Measurements from ENCODE around the gene RBM33. TPM values are rescaled to one million over a fixed set of nuclear protein-coding genes. Genes with fewer than 3 reads are reported as not detected.

Gene RBM33
- total RNA-seq, 1 experiment from 2014 or later, result 61.1 TPM

DNA sequence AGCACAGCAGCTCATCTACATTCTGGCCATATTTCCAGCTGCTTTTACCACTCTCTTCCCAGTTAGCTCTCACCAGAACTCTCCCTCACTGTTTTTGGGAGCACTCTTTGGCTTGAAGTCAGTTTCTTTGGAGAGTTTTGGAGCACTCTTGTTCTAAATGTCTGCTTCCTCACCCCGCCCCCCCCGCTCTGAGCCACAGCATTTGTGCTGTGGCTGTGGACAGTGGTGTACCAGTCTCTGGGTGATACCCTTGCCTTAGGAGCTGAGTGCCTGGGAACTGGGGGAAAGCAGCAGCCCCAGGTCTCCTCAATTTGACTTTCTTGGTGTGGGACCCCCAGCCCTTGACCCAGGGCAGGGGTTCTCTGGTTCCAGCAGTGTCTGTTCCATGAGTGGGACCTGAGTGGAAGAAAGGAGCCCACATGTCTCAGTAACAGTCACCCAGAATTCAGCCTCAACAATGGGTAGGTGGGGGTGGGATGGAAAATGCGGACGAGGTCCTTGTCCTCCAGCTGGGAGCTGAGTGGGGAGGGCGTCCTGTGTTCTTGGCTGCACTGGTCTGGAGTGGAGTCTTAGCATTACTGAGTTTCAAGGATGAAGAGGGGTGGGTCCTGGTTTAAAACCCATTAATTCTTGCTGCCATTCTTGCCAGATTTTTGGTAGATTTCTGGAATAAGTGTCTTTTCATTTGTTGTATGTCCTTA lies 18.0 kb downstream of the RBM33 start:
- intact Hi-C loops (cut with micrococcal nuclease; ENCODE audit: unreplicated experiment) (no loop called here), in situ Hi-C loops (cut with HindIII; ENCODE audit: low pct_unique_long_range_greater_than_20kb, low sequenced_read_pairs) (no loop called here)
- ChIA-PET POLR2A (no interaction called here), CTCF (no interaction called here)
- Histone ChIP-seq H3K4me3 (ENCODE audit: low read depth in 2 of 2, low read length in 2 of 2) (no peak overlapping the region), H3K9me3 (ENCODE audit: control insufficient read depth, insufficient read depth, low read depth, low read length) (no peaks in the 10 kb centered on the region), H3K36me3 (ENCODE audit: control insufficient read depth, insufficient read depth, low read length) (no peaks in the 10 kb centered on the region), H3K27ac (ENCODE audit: low read length) (no peak overlapping the region), H3K4me1 (ENCODE audit: control insufficient read depth, insufficient read depth, low read length) (peaks cover 15% of the 10 kb centered on the region), H3K27me3 (ENCODE audit: control insufficient read depth, insufficient read depth, low read length) (no peaks in the 10 kb centered on the region)
- ATAC-seq (no peak), DNase-seq (ENCODE audit: low read depth, low spot score) (no peak)
- BruUV-seq (replicated peaks), result no TSS peak
- TF ChIP-seq SIN3A (IDR thresholded peaks at IDR 0.05; ENCODE audit: borderline replicate concordance, insufficient read depth, low read depth, low read length) (no peak), POLR2AphosphoS5 (IDR thresholded peaks at IDR 0.05; ENCODE audit: low read depth, low read length) (no peak), TCF7L2 (IDR thresholded peaks at IDR 0.05; ENCODE audit: low read depth, low read length) (no peak)
- TF ChIP-seq, protein P1, sequence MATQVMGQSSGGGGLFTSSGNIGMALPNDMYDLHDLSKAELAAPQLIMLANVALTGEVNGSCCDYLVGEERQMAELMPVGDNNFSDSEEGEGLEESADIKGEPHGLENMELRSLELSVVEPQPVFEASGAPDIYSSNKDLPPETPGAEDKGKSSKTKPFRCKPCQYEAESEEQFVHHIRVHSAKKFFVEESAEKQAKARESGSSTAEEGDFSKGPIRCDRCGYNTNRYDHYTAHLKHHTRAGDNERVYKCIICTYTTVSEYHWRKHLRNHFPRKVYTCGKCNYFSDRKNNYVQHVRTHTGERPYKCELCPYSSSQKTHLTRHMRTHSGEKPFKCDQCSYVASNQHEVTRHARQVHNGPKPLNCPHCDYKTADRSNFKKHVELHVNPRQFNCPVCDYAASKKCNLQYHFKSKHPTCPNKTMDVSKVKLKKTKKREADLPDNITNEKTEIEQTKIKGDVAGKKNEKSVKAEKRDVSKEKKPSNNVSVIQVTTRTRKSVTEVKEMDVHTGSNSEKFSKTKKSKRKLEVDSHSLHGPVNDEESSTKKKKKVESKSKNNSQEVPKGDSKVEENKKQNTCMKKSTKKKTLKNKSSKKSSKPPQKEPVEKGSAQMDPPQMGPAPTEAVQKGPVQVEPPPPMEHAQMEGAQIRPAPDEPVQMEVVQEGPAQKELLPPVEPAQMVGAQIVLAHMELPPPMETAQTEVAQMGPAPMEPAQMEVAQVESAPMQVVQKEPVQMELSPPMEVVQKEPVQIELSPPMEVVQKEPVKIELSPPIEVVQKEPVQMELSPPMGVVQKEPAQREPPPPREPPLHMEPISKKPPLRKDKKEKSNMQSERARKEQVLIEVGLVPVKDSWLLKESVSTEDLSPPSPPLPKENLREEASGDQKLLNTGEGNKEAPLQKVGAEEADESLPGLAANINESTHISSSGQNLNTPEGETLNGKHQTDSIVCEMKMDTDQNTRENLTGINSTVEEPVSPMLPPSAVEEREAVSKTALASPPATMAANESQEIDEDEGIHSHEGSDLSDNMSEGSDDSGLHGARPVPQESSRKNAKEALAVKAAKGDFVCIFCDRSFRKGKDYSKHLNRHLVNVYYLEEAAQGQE (IDR thresholded peaks at IDR 0.05; ENCODE audit: insufficient read depth in 1 of 2, low read depth in 2 of 2, low read length in 1 of 2), result no peak
- TF ChIP-seq, protein P2, sequence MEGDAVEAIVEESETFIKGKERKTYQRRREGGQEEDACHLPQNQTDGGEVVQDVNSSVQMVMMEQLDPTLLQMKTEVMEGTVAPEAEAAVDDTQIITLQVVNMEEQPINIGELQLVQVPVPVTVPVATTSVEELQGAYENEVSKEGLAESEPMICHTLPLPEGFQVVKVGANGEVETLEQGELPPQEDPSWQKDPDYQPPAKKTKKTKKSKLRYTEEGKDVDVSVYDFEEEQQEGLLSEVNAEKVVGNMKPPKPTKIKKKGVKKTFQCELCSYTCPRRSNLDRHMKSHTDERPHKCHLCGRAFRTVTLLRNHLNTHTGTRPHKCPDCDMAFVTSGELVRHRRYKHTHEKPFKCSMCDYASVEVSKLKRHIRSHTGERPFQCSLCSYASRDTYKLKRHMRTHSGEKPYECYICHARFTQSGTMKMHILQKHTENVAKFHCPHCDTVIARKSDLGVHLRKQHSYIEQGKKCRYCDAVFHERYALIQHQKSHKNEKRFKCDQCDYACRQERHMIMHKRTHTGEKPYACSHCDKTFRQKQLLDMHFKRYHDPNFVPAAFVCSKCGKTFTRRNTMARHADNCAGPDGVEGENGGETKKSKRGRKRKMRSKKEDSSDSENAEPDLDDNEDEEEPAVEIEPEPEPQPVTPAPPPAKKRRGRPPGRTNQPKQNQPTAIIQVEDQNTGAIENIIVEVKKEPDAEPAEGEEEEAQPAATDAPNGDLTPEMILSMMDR (IDR thresholded peaks at IDR 0.05), result no peak

DNA sequence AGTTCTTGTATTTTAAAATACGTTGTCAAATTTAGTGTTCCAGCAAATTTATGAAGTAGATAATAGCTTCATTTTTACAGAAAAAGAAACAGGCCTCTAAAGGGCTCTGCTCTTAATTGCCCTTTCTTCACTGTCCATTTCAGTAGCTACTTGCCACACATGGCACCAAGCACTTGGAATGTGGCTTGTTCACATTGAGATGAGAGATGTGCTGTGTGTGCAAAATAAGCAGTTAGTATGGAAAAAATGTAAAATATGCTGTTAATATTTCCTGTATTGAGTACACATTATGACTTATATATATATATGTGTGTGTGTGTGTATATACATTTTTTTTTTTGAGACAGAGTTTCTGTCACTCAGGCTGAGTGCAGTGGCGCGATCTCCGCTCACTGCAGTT lies 19.5 kb downstream of the RBM33 start:
- intact Hi-C loops (cut with micrococcal nuclease; ENCODE audit: unreplicated experiment) (no loop called here), in situ Hi-C loops (cut with HindIII; ENCODE audit: low pct_unique_long_range_greater_than_20kb, low sequenced_read_pairs) (no loop called here)
- Histone ChIP-seq H3K9me3 (ENCODE audit: control insufficient read depth, insufficient read depth, low read depth, low read length) (no peaks in the 10 kb centered on the region), H3K27me3 (ENCODE audit: control insufficient read depth, insufficient read depth, low read length) (no peaks in the 10 kb centered on the region), H3K4me3 (ENCODE audit: low read depth in 2 of 2, low read length in 2 of 2) (no peak overlapping the region), H3K36me3 (ENCODE audit: control insufficient read depth, insufficient read depth, low read length) (no peaks in the 10 kb centered on the region), H3K4me1 (ENCODE audit: control insufficient read depth, insufficient read depth, low read length) (peaks cover 15% of the 10 kb centered on the region), H3K27ac (ENCODE audit: low read length) (no peak overlapping the region)
- DNase-seq (ENCODE audit: low read depth, low spot score) (no peak), ATAC-seq (no peak)
- ChIA-PET POLR2A (interaction anchor here (0.6 kb wide), 1 partner anchor 77 kb away, joined by 3 read pairs; no protein-coding TSS in a partner anchor), CTCF (no interaction called here)
- no TSS peak for BruUV-seq (replicated peaks)
- TF ChIP-seq, protein P2 (IDR thresholded peaks at IDR 0.05), result no peak
